DOHH2 (cell line): Measurements from ENCODE around the gene ZNF385B.

ENCODE experiments used
- CTCF ChIP-seq: fragments of 200-600 bp; sonication (generic); IDR thresholded peaks from one replicate; pipeline ENCODE4 v1.5.1; 2014; ENCODE audit warnings: antibody characterized with exemption, mild to moderate bottlenecking, low read depth, low read length; ENCODE audit not compliant: poor library complexity, severe bottlenecking
- EZH2phosphoT487 ChIP-seq: fragments of 200-600 bp; sonication (generic); IDR thresholded peaks from 2 replicates; pipeline ENCODE4 v1.6.1; 2017; ENCODE audit warnings: borderline replicate concordance, mild to moderate bottlenecking, antibody characterized with exemption, low read length, moderate library complexity, mixed read lengths

GRCh38 chr2:179890666-179891065, 29.3 kb upstream of the ZNF385B start:
- TF ChIP-seq CTCF (no peak), EZH2phosphoT487 (no peak)
